ENCODE measurements around the gene GALNT16.
"Not testable (repeated sequence)": the region's sequence is repeated elsewhere in the genome, so short reads cannot be mapped to it uniquely, and the experiment has no call there.

The GALNT16 gene

GRCh38 chr14:69370061-69370460 is 110.1 kb downstream of the GALNT16 start:
- DNase-seq, result no peak

DNA sequence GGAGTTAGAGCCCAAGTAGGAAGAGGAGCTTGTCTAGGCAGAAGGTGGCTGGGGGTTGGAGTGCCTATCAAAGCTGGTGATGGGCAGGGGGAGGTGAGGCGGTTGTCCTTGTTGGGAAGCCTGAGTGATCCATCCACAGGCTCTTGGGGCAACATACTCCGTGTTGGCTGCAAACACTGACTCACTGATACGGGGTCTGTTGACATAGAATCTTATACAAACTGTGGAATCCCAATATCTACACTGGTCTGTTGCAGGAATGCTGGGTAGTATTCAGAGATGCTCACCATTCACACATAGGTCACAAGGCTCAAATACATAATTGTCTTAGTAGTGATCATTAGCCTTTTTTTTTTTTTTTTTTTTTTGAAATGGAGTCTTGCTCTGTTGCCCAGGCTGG is 112.2 kb downstream of the GALNT16 start:
- no peak for DNase-seq

DNA sequence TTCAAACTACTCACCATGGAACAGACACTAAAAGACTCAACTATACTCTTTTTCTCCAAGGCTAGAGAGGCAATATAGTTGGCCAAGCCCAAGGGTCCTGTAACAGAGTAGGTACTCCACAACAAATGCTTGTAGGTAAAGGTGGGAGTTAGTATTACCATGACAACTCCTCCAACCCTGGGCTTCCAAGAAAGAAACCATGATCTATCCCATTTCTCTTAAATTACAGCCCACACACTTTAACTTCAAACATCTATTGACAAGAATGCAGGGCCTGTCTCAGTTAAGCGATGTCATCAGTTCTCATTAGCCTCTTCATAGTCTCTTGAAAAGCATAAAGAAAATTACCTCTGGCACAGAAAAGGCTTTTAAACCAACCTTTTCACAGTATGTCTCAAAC is 113.1 kb downstream of the GALNT16 start:
- no peak for DNase-seq

- DNase-seq, result no peak
Measured at GRCh38 chr14:69374235-69374634, 114.3 kb downstream of the GALNT16 start.

DNA sequence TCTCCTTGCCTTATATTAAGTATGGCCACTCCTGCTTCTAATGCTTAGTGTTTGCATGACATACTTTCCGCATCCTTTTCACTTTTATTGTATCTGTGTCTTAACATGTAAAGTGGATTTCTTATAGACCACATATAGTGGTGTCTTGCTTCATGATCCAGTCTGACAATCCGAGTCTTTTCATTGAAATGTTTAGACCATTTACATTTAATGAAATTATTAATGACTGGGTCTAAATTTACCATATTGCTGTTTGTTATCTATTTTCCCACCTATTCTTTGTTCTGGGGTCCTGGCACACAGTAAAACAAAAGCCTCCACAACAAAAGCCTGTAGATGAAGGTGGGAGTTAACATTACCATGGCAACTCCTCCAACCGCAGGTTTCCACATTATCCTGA is 115.2 kb downstream of the GALNT16 start:
- DNase-seq, result no peak

DNA sequence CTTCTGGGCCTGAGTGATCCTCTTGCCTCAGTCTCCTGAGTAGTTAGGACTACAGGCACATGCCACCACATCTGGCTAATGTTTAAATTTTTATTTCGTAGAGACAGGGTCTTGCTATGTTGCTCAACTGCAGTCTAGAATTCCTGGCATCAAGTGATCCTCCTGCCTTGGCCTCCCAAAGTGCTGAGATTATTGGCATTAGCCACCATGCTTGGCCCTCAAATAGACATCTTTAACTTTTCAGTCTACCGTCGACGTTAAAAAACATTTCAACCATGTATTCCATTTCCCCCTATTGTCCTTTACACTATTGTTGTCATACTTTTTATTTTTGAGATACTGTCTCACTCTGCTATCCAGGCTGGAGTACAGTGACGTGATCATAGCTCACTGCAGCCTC is 115.8 kb downstream of the GALNT16 start:
- no peak for DNase-seq

- DNase-seq, result no peak
Measured at GRCh38 chr14:69376439-69376838, 116.5 kb downstream of the GALNT16 start.

DNA sequence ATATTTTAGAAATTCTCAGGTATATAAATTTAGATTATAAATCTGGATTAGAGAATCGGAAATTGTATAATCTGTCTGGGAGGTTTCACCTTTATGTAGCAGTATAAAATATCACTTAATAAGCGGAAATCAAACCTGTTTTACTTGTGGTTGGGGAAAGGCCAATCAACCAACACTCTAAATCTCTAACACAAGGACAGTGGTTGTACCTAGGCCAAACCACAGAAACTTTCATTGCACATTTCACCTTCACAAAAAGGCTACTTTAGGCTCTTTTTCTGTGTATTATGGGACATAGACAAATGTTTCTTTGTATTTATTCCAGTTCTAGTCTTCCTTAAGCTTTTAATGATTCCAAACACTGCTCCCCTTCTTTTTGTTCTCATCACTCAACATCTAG is 118.3 kb downstream of the GALNT16 start:
- no peak for DNase-seq

GRCh38 chr14:69387311-69387710 is 127.4 kb downstream of the GALNT16 start:
- DNase-seq, result no peak

DNA sequence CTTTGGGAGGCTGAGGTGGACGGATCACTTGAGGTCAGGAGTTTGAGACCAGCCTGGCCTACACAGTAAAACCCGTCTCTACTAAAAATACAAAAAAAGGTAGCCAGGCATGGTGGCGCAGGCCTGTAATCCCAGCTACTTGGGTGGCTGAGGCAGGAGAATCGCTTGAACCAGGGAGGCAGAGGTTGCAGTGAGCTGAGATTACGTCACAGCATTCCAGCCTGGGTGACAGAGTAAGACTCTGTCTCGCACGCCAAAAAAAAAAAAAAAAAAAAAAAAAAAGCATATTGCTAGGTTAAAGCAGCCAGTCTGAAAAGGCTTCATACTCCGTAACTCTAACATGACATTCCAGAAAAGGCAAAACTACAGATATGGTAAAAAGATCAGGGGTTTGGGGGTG is 131.4 kb downstream of the GALNT16 start:
- not testable (repeated sequence) for DNase-seq

- no peak for DNase-seq
Measured at GRCh38 chr14:69392481-69392880, 132.5 kb downstream of the GALNT16 start.

DNA sequence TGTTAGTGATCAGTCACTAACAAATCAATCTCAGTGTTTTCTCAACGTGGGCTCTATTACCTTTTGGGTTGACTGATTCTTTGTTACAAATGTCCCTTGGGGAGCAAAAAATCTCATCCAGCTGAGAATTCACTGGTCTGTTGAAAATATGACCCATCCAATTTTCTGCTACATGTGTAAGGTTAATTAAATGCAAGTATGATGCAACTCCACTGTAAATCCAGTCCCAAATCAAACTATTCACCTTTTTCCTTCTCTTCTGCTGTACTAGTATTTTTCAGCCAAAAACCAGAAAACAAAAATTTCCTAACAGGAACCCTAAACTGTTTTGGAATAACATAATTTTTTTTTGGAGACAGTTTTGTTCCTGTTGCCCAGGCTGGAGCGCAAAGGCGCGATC is 136.0 kb downstream of the GALNT16 start:
- no peak for DNase-seq

GRCh38 chr14:69398053-69398817 is 138.3 kb downstream of the GALNT16 start, which contains the start of the genes ERH and SLC39A9:
TSS of gene ERH (minus strand) at chr14:69398299. CDS start at chr14:69398233, 66 bp downstream.
TSS of gene SLC39A9 (plus strand) at chr14:69398692. CDS start at chr14:69399370, 678 bp downstream.
- DNase-seq, result peak; percentile 93

GRCh38 chr14:69398818-69399210 is 138.9 kb downstream of the GALNT16 start:
- no peak for DNase-seq

- no peak for DNase-seq
Measured at GRCh38 chr14:69399750-69400149, 139.8 kb downstream of the GALNT16 start.

DNA sequence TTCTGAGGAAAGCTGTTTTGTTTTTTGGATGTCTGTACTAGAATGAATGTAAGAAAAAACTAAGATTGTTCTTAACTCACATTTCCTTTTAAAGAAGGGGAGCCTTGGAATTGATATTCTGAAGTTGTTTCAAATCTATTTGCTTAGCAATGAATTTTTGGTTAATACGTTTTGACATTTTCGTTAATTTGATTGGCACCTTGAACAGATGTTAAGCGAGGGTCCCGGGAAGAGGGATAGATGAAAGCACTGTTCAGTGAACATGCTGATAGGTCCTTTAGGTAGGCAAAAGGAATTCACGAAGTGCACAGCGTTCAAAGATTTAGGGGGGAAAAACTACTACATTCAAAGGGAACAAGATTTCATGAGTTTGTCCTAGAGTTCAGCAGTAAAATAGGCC is 140.2 kb downstream of the GALNT16 start:
- no peak for DNase-seq

DNA sequence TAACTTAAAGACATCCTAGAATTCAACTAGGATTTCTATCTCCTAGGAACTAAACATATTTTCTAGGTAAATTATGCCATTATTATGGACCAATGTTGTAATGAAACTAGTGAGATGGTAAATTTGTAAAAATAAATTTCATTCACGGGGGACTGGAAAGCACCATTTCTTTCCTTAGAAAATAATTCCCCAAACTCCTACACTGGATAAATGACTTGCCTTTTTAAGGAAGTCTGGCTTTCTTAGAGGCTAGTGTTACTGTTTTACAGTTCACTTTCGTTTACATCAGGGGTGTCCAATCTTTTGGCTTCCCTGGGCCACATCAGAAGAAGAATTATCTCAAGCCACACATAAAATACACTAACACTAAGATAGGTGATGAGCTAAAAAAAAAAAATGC is 141.9 kb downstream of the GALNT16 start:
- no peak for DNase-seq

DNA sequence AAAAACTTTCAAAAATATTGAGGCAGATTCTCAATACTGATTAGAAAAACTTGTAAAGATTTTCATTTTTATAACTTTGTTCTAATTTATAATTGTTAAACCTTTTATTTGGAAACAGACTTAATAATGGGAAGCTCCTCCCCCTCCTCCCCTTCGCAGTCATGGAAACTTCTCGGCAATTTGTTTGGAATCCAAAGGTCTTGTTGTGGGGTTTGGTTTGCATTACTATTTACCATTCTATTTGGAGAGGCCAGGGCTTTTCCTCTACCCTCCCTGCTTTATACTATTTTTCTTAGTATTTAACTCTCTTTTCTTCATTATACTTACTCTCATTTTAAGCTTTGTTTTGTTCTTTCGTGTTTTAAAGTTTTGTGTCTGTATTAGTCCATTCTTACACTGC is 144.5 kb downstream of the GALNT16 start:
- DNase-seq, result no peak

GRCh38 chr14:69404883-69405282 is 144.9 kb downstream of the GALNT16 start:
- no peak for DNase-seq

DNA sequence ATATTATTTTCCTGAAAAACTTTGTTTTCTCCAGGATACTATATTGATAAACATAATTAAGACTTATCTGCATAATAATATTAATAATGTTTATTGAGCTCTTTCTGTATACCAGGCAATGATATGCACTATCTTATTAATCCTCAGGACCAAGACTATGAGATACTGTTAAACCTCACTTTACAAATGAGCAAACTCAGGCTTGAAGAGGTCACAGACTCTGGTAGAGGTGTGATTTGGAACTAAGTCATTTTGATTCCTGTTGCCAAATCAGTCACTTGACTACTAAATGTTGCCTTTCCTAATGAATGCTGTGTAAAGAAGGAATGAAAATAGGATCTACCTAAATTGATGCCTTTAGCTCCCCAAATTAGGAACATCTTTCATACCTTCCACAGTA is 145.8 kb downstream of the GALNT16 start:
- no peak for DNase-seq

Measured in T-helper 9 cell (primary cell).